T-helper 2 cell treated with Interferon-gamma antibody and Interleukin-4, amounts not matched to agents 5 μg/mL and 100 μg/mL, for 36 hours (primary cell): ENCODE data around the gene GAB1.

ENCODE experiments used
- DNase-seq: peaks from one replicate; pipeline ENCODE4 v3.0.0; 2021; ENCODE audit warnings: low spot score
- H3K27ac Mint-ChIP-seq: one replicate; pipeline ENCODE4 v1.8.0; 2021; ENCODE audit warnings: mild to moderate bottlenecking, mixed read lengths
- H3K27me3 Mint-ChIP-seq: one replicate; pipeline ENCODE4 v1.8.0; 2021; ENCODE audit warnings: low read depth, mixed read lengths
- H3K36me3 Mint-ChIP-seq: one replicate; pipeline ENCODE4 v1.8.0; 2021; ENCODE audit warnings: low read depth, mixed read lengths
- H3K4me1 Mint-ChIP-seq: one replicate; pipeline ENCODE4 v1.8.0; 2021; ENCODE audit warnings: low read depth, mixed read lengths
- H3K4me3 Mint-ChIP-seq: one replicate; pipeline ENCODE4 v1.8.0; 2022; ENCODE audit warnings: mild to moderate bottlenecking, moderate library complexity, mixed read lengths
- H3K9me3 Mint-ChIP-seq: one replicate; pipeline ENCODE4 v1.8.0; 2021; ENCODE audit warnings: mixed read lengths

Gene GAB1

DNA sequence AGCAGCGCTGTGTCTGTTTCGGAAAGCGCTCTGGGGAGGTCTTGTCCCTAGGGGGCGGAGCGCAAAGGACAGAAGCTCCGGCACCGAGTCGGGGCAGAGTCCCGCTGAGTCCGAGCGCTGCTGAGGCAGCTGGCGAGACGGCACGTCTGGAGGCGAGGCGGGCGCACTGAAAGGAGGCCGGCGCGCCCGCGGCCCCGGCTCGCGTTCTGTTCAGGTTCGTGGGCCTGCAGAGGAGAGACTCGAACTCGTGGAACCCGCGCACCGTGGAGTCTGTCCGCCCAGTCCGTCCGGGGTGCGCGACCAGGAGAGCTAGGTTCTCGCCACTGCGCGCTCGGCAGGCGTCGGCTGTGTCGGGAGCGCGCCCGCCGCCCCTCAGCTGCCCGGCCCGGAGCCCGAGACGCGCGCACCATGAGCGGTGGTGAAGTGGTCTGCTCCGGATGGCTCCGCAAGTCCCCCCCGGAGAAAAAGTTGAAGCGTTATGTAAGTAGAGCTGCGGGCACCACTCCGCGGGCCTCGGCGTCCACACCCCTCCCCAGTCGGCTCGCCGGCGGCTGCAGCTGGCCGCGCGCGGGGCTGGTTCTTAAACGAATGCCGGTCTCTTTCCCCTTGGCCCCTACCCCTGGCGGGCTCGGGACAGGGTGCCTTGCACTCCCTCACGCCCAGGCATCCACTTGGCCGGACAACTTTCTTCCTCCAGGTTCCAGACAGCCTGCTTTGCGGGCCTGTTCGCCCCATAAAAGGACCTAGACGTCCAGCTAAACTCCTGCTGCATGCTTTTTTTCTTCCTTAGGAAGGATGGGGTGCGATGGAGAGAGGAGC lies at the start of gene GAB1:
TSS of gene GAB1 (plus strand) at position 96 of the 819 bp plus-strand sequence. CDS start at position 409, 313 bp downstream.
- no peaks in the 10 kb centered on the region for H3K9me3 Mint-ChIP-seq
- H3K36me3 Mint-ChIP-seq: no peaks in the 10 kb centered on the region
- H3K27ac Mint-ChIP-seq: no peak within 1 kb of the TSS
- peak; percentile 16 for DNase-seq
- H3K27me3 Mint-ChIP-seq: peaks cover 63% of the 10 kb centered on the region
- H3K4me1 Mint-ChIP-seq: peaks cover 7% of the 10 kb centered on the region
- peak within 1 kb of the TSS; percentile 91 for H3K4me3 Mint-ChIP-seq

DNA sequence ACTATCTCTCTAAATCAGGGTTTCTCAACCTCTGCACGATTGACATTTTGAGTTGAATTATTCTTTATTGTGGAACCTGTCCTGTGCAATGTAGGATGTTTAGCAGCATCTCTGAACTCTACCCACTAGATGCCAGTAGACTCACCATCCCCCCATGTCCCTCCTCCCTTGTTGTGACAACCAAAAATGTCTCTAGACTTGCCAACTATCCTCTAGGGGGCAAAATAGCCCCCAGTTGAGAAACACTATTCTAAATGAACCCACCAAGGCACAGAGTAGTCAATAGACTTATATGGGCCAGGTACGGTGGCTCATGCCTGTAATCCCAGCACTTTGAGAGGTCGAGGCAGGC lies 49.1 kb upstream of the GAB1 start:
- H3K9me3 Mint-ChIP-seq: no peaks in the 10 kb centered on the region
- no peak for DNase-seq
- no peaks in the 10 kb centered on the region for H3K36me3 Mint-ChIP-seq
- H3K4me3 Mint-ChIP-seq: no peak overlapping the region
- no peaks in the 10 kb centered on the region for H3K4me1 Mint-ChIP-seq
- H3K27ac Mint-ChIP-seq: no peak overlapping the region
- no peaks in the 10 kb centered on the region for H3K27me3 Mint-ChIP-seq

DNA sequence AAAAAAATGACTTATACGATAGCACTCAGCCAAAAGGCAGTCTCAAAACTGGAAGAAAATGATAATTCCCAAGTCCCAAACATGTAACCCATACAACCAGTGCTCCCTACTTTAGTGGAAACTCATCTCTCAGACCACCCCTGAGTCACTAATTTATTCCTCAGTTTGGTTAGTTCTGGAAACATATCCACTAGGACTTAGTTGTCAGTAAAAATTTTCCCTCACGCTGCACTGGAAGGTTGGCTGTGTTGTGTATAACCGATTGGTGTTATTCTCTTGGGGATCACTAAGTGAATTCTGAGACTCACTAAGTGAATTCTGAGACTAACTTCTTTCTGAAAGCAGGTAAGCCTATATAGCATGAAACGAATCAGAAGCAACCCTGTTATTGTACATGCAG lies 48.5 kb upstream of the GAB1 start:
- H3K4me1 Mint-ChIP-seq: no peaks in the 10 kb centered on the region

DNA sequence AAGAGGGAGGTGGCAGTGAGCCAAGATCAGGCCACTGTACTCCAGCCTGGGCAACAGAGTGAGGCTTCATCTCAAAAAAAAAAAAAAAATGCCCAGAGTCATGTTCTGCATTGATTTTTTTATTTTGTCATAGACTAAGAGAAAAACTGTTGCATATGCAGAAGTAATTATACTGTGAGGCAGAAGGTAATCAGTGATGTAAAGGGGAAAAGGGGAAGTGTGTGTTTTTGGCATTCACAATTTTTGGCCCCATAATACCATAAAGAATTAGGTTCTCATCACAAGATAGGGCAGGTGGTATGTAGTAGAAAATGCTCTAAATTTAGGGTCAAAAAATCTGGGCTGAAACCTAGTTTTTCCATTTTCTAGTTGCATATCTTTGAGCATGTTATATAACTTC lies 47.3 kb upstream of the GAB1 start:
- Mint-ChIP-seq H3K4me3 (no peak overlapping the region), H3K9me3 (no peaks in the 10 kb centered on the region), H3K36me3 (no peaks in the 10 kb centered on the region), H3K27me3 (no peaks in the 10 kb centered on the region), H3K4me1 (no peaks in the 10 kb centered on the region), H3K27ac (no peak overlapping the region)
- DNase-seq: no peak

More for the DNA sequence above, 48.5 kb upstream of the GAB1 start:
- Mint-ChIP-seq H3K9me3 (no peaks in the 10 kb centered on the region), H3K27me3 (no peaks in the 10 kb centered on the region), H3K36me3 (no peaks in the 10 kb centered on the region), H3K27ac (no peak overlapping the region), H3K4me3 (no peak overlapping the region)
- no peak for DNase-seq

DNA sequence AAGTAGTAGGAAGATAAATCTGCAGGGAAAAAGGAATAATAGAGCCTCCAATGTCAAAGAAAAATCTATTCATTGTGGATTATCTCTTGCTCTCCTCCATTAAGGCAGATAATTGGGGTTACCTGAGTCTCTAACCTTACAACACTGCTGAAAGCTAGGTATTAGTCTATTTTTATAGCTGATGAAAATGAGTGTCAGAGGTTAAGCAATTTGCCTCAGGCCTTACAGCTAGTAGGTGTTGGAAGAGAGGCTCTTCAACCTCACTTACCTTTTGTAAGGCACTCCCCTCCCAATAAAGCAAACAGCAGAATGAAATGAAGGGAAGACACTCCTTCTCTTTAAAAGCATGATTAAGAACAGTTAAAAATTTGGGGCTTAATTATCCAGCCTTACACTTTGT lies 45.4 kb upstream of the GAB1 start:
- no peak for DNase-seq
- Mint-ChIP-seq H3K27ac (no peak overlapping the region), H3K36me3 (no peaks in the 10 kb centered on the region), H3K4me3 (no peak overlapping the region), H3K9me3 (no peaks in the 10 kb centered on the region), H3K27me3 (no peaks in the 10 kb centered on the region), H3K4me1 (no peaks in the 10 kb centered on the region)

DNA sequence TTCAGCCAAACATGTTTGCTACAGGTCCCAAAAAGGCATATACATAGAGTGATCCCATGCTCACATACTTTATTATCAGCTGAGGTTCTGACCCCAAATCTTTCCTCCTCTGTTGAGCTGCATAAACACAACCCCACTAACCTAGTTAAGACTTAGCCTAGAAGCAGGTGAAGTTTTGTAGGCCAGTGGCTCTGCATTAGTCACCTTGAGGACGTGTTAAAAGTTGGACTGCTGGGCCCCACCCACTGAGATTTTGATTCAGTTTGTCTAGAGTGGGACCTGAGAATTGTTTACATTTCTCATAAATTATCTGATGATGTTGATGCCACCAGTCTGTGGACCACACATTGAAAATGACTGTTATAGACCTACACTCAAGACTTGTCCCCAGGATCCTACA lies 43.8 kb upstream of the GAB1 start:
- H3K4me1 Mint-ChIP-seq: no peaks in the 10 kb centered on the region
- H3K27me3 Mint-ChIP-seq: no peaks in the 10 kb centered on the region
- H3K27ac Mint-ChIP-seq: no peak overlapping the region
- no peaks in the 10 kb centered on the region for H3K9me3 Mint-ChIP-seq
- H3K4me3 Mint-ChIP-seq: no peak overlapping the region
- no peaks in the 10 kb centered on the region for H3K36me3 Mint-ChIP-seq
- no peak for DNase-seq

DNA sequence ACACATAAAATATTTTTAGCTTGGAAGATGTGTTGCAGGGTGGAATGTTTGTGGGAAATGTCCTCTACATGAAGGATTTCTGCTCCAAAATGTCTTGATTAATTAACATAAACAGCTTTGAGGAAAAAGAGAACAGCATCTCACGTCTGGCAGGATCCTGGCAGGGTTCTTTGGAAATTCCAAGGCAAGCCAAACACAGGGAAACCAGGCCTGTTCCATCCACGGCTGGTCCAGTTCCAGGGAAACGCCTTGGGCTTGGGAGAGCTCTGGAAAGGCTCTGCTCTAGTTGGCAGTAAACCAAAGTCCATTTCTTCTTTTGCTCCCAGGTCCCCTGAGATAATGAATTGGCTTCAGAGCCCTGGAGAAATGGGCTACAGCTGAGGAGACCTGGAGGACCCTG lies 42.4 kb upstream of the GAB1 start:
- Mint-ChIP-seq H3K27me3 (no peaks in the 10 kb centered on the region), H3K4me1 (no peaks in the 10 kb centered on the region), H3K4me3 (no peak overlapping the region), H3K9me3 (no peaks in the 10 kb centered on the region), H3K36me3 (no peaks in the 10 kb centered on the region), H3K27ac (no peak overlapping the region)
- DNase-seq: no peak

DNA sequence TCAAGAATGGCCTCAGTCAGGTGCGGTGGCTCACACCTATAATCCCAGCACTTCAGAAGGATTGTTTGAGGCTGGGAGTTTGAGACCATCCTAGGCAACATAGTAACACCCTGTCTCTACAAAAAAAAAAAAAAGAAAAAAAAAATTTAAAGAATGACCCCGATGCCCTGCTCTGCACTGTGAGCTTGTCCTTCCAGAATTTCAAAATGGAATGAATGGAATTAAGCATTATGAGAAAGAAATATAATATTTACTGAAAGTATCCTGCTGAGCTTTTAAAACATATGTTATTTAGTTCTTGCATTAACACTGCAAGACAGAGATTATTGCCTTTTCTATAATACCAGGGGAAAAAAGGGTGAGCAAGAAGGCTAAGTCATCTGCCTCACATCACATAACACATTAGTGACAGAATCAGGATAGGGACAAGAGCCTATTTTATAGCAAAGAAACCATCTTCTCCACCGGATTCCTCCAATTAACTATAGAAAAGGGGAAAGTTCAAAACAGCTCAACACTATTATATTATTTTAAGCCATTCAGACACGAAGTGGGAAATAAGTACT lies 41.9 kb upstream of the GAB1 start:
- Mint-ChIP-seq H3K27ac (no peak overlapping the region), H3K4me3 (no peak overlapping the region), H3K9me3 (no peaks in the 10 kb centered on the region), H3K36me3 (no peaks in the 10 kb centered on the region), H3K4me1 (no peaks in the 10 kb centered on the region), H3K27me3 (no peaks in the 10 kb centered on the region)
- no peak for DNase-seq

DNA sequence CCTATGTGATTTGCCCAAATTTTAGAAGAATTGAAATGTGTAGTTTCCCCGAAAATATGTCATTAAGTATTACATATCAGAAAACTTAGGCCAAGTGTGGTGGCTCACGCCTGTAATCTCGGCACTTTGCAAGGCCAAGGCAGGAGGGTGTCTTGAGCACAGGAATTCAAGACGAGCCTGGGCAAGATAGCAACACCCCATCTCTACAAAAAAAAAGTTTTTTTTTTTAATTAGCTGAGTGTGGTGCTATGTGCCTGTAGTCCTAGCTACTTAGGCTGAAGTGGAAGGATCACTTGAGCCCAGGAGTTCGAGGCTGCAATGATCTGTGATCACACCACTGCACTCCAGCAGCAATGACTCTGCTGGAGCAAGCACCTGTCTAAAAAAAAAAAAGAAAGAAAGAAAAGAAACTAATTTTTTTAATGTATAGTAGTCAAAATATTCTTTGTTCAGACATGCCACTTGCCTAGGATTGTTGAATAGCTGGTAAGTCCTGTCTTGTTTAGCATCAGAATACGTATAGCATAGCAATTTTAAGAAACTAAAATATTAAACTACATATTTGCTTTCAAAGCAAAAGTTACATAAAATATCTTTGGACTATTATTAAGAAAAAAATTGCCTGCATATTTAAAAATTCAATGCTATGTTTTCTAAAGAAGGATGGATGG lies 40.1 kb upstream of the GAB1 start:
- no peaks in the 10 kb centered on the region for H3K27me3 Mint-ChIP-seq
- DNase-seq: no peak
- no peaks in the 10 kb centered on the region for H3K9me3 Mint-ChIP-seq
- no peak overlapping the region for H3K4me3 Mint-ChIP-seq
- H3K4me1 Mint-ChIP-seq: no peaks in the 10 kb centered on the region
- no peaks in the 10 kb centered on the region for H3K36me3 Mint-ChIP-seq
- no peak overlapping the region for H3K27ac Mint-ChIP-seq

DNA sequence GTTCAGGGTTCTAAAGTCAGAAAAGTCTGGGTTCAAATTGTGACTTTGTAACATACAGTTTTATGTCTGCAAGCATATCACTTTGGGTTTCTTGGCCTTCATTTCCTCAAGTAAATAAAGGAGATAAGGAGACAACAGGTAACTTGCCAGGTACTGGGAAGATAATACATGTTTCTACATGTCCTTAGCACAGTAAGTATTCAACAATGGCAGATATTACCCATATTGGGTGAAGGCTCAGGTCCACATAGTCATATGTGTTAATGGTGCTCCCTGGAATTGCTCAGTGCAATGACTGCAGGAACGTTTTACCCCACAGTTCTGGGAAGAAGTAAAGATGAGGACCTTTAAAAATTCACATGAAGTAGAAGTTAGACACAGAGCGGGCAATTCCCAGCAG lies 35.8 kb upstream of the GAB1 start:
- no peaks in the 10 kb centered on the region for H3K9me3 Mint-ChIP-seq
- H3K4me3 Mint-ChIP-seq: no peak overlapping the region
- DNase-seq: no peak
- H3K27me3 Mint-ChIP-seq: peaks cover 3% of the 10 kb centered on the region
- H3K4me1 Mint-ChIP-seq: no peaks in the 10 kb centered on the region
- no peaks in the 10 kb centered on the region for H3K36me3 Mint-ChIP-seq
- H3K27ac Mint-ChIP-seq: no peak overlapping the region

DNA sequence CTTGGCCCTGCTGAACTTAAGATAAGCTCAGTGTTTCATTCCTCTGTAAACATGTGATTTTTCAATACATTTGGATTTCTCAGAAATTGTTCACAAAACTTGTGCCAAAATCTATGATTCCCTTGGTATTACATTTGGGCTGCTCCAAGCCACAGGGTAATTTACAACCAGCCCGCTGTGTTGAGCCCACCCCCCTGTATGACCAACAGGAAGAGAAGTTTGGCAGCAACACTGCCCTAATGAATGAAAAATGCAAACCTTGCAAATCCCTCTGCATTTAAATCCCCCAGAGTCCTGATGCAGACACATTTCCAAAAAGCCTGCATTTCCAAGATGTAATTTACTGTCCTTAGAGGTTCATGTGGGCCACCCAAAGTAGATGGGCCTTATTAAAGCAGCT lies 34.1 kb upstream of the GAB1 start:
- no peak for DNase-seq
- no peak overlapping the region for H3K27ac Mint-ChIP-seq
- H3K36me3 Mint-ChIP-seq: no peaks in the 10 kb centered on the region

DNA sequence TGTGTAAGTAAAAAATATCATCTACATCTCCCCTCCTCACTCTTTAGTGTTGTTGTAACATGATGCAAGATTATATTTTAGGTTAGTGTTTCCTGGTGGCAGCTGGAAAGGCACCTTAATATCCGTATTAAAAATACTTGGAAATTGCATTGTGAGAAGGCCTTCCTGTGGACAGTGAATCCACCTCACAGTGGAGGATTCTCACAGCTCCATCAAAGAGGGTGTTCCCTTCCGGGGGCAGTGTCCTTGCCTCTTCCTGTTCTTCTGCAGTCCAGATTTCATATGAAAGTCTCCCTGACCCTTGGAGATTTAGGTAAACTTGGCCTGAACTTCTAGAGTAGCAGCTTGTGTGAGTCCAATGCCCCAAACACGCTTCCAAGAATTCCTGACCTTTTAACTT lies 29.9 kb upstream of the GAB1 start:
- DNase-seq: no peak
- Mint-ChIP-seq H3K9me3 (no peaks in the 10 kb centered on the region), H3K4me1 (no peaks in the 10 kb centered on the region)

More for the DNA sequence above, 34.1 kb upstream of the GAB1 start:
- H3K9me3 Mint-ChIP-seq: no peaks in the 10 kb centered on the region
- no peaks in the 10 kb centered on the region for H3K4me1 Mint-ChIP-seq
- peaks cover 3% of the 10 kb centered on the region for H3K27me3 Mint-ChIP-seq
- H3K4me3 Mint-ChIP-seq: no peak overlapping the region

DNA sequence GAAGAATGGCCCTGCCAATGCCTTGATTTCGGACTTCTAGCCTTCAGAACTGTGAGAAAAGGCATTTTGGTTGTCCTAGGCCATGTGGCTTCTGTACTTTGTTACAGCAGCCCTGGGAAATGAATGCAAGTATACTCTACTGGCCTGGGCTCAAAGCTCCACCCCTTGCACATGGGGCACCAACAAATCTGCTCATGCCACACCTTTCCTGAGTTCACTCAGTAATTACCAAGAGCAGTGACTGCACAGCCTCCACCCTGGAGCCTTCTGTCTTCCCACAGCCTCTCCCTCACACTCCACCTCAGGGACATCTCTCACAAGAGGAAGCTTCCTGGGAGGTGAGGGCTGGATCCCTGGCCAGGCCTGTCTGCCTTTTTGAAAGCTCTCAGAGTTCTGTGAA lies 29.1 kb upstream of the GAB1 start:
- DNase-seq: no peak
- no peaks in the 10 kb centered on the region for H3K36me3 Mint-ChIP-seq
- H3K27me3 Mint-ChIP-seq: peaks cover 3% of the 10 kb centered on the region
- H3K4me3 Mint-ChIP-seq: no peak overlapping the region
- no peak overlapping the region for H3K27ac Mint-ChIP-seq
- H3K4me1 Mint-ChIP-seq: no peaks in the 10 kb centered on the region
- no peaks in the 10 kb centered on the region for H3K9me3 Mint-ChIP-seq

More for the DNA sequence above, 29.9 kb upstream of the GAB1 start:
- Mint-ChIP-seq H3K36me3 (no peaks in the 10 kb centered on the region), H3K27ac (no peak overlapping the region), H3K4me3 (no peak overlapping the region), H3K27me3 (peaks cover 3% of the 10 kb centered on the region)

DNA sequence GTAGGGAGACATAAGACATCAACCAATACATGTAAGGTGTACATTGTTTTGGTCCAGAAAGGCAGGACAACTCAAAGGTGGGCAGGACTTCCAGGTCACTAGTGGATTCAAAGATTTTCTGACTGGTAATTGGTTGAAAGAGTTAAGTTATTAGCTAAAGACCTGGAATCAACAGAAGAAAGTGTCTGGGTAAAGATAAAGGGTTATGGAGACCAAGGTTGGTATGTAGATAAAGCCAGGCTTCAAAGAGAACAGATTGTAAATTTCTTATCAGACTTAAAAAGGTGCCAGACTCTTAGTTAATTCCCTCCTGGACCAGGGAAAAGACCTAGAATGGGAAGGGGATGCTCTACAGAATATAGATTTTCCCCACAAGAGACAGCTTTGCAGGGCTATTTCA lies 28.3 kb upstream of the GAB1 start:
- Mint-ChIP-seq H3K27ac (no peak overlapping the region), H3K9me3 (no peaks in the 10 kb centered on the region), H3K36me3 (no peaks in the 10 kb centered on the region), H3K27me3 (peaks cover 3% of the 10 kb centered on the region), H3K4me1 (no peaks in the 10 kb centered on the region), H3K4me3 (no peak overlapping the region)
- DNase-seq: no peak
